Mucosa of gallbladder (tissue), 1 donor: Measurements from ENCODE around the gene EIF4A2. TPM values are rescaled to one million over a fixed set of nuclear protein-coding genes. Genes with fewer than 3 reads are reported as not detected.
"Not testable (repeated sequence)": the region's sequence is repeated elsewhere in the genome, so short reads cannot be mapped to it uniquely, and the experiment has no call there.

ENCODE experiments used
- DNase-seq: peaks from one replicate; pipeline ENCODE4 v3.0.0-alpha.2; 2020; ENCODE audit warnings: low spot score
- total RNA-seq: library from RNA; stranded (reverse); gene quantifications from one replicate; pipeline ENCODE4 v1.2.1, GENCODE V29; 2021
- donor health status: DM: no; HTN: no; CAD: no.

The EIF4A2 gene
- total RNA-seq, 1 donor from 2014 or later = 535 TPM

DNA sequence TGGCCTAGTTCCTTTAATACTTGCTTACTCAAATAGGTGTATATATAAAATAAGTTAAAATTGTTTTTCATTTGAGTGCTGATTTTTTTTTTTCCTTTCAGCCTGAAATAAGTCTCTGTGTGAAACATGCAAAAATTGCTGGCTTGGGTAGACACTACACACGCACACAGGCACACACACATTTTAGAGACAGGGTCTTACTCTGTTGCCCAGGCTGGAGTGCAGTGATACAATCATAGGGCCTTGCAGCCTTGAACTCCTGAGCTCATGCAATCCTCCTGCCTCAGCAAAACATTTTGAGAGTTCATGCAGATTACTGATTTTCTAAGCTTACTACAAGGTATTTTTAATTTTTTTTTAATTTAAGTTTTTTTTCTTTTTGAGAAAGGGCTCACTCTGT lies 35.6 kb downstream of the EIF4A2 start:
- DNase-seq = no peak

- no peak for DNase-seq
These were observed 38.3 kb downstream of the EIF4A2 start for GRCh38 chr3:186821429-186822387.

- not testable (repeated sequence) for DNase-seq
These were observed 39.0 kb downstream of the EIF4A2 start for GRCh38 chr3:186822388-186822759.

GRCh38 chr3:186823386-186823785 lies 40.0 kb downstream of the EIF4A2 start:
- DNase-seq = no peak

- no peak for DNase-seq
These were observed 41.2 kb downstream of the EIF4A2 start for GRCh38 chr3:186824430-186825139.

DNA sequence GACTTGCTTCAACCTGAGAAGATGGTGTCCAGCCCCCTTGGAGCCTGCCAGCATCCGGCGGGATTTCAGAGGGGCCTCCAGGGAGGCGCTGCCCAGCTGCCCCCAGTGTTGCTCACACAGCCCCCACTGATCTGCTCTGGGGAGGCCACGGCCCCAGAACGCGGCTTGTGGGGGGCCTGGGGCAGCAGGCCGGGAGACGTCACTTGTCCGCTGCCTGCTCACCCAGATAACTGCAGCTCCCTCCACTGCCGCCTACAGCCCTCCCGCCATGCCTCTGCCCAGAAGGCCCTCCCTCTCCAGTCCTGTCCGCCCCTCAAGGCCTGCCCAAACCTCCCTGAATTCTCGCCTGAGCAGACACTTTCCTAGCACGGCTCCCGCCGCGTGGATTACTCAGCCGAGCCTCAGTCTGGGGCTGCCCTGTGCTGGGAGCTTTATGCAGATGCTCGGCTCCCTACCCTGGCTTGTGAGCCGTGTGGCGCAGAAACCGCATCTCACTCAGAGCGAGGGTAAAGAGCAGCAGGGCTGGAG lies 42.0 kb downstream of the EIF4A2 start:
- DNase-seq = no peak

DNA sequence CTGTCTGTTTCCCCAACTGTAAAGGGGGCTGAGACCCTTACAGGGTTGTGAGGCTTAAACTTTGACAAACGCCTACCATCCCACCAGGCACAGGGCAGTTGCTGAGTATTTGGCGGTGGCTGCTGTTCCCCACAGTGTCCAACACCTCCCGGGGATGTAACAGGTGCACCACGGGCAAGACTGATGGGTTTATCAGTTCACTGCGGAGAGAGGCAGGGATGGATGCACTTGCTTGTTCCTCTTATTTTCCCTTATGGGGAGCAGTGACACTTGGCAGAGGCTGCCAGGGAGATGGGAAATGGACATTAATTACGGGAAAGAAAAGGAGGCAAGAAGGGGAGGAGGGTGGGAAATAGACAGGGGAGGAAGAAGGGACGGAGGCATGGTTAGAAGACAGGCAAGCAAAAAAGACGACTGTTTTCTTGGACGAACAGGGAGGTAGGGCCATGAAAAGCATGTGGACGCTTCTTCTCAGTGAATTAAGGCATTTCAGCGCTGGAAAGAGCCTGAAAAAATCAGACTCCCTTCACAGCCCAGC lies 42.6 kb downstream of the EIF4A2 start:
- no peak for DNase-seq

DNA sequence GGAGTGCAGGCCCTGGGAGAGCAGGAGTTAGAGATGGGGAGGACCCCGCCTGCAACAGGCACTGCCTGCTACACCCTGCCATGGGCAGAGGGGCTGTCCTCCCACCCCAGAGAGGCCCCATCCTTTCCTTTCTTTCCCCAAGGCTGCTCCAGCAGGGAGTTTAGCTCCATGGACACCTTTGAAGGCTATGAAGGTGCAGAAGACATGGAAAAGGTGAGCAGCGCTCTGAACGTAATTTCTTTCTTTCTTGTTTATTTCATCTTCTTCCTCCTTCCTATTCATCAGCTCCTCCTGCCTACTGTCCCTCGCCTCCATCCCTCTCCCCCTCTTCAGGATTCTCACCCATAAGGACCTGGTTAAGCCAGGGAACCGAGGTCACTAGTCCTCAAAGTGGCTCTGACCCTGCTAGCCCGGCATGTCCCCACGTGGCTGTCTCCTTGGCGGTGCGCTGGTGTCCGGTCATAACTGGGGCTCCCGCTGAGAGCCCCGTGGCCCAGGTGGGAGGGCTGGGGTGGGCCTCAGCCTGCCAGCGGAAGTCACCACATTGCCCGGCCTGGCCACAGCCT lies 43.1 kb downstream of the EIF4A2 start:
- no peak for DNase-seq

DNA sequence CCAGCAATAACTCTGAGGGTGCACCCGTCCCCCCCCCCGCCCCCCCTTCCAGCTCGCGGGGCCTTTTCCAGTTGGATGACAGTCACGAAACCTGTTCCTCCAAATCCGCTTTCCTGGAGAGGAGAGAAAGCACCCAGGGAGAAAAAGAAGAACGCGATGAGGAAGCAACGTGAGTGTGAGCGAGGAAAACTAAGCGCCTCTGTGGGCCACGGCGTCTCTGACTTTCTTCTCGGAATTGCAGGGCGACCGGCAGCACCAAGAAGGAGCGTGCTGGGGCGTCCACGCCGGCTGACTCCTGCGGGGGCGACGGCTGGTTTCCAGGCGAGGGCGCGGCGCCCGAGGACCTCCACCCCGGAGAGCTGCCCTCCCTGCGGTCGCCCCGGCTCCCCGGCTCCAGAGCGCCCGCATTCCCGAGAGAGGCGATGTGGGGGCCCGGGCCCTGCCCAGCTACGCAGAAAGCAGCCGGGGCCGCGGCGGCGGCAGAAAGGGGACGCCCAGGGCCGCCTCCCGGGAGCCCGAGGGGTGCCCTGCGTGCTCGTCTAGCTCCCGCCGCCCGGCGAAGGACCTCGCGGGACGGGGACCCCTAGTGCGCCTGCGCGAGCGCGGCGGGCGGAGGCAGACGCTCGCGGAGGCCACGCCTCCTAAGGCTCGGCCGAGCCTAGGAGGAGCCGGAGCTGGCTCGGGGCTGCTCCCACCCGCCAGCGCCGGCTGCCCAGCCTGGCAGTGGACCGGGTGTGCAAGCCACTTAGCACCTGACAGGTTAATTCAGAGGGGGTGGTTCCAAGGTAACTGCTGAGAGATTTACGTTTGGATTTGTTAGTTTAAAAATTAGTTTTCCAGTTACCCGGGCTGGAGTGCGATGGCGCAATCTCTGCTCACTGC lies 43.8 kb downstream of the EIF4A2 start:
- DNase-seq = peak; percentile 72

DNA sequence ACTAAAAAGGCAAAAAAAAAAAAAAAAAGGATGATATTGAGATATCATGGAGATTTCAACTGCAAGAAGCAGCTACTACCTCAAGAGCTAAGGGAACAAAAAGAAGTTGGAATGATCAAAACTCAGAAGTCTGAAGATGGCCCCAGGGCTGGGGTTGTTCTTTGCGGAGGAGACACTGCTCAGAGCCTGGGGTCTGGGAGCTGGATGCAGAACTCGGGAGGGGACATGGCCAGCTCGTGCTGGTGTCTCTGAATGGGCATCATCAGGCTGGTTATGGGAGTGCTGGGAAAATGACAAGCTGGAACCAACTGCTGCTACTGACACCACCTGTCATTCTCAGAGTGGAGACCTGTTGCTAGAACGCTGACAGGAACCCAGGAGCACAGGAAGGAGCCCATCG lies 45.0 kb downstream of the EIF4A2 start:
- DNase-seq = no peak

GRCh38 chr3:186831798-186832197 lies 48.4 kb downstream of the EIF4A2 start:
- no peak for DNase-seq

GRCh38 chr3:186832276-186832675 lies 48.9 kb downstream of the EIF4A2 start:
- no peak for DNase-seq

Other genes with a start within 250 kb of the EIF4A2 start
- gene CRYGS, start 239.2 kb upstream of the EIF4A2 start, total RNA-seq = 2.7 TPM
- 11.0 TPM for gene TBCCD1, start 216.2 kb upstream of the EIF4A2 start, total RNA-seq
- gene DNAJB11, start 212.9 kb upstream of the EIF4A2 start, total RNA-seq = 48.1 TPM
- gene AHSG, start 170.5 kb upstream of the EIF4A2 start, total RNA-seq = 2.2 TPM
- not detected for gene FETUB, start 143.2 kb upstream of the EIF4A2 start, total RNA-seq
- 0.49 TPM for gene HRG, start 117.6 kb upstream of the EIF4A2 start, total RNA-seq
- gene KNG1, start 66.2 kb upstream of the EIF4A2 start, total RNA-seq = 0.43 TPM
- gene RFC4, start 22.9 kb downstream of the EIF4A2 start, total RNA-seq = 9.4 TPM
- gene ADIPOQ, start 59.1 kb downstream of the EIF4A2 start, total RNA-seq = 0.26 TPM
- gene ST6GAL1, start 146.9 kb downstream of the EIF4A2 start, total RNA-seq = 35.0 TPM